Measurements from ENCODE around the gene EBF3.

- TF ChIP-seq CTCF (IDR thresholded peaks at IDR 0.05; ENCODE audit: borderline replicate concordance, extremely low read depth, low read length, poor library complexity, severe bottlenecking) (no peak), EZH2 (IDR thresholded peaks at IDR 0.05; ENCODE audit: borderline replicate concordance, low read depth, low read length, severe bottlenecking) (no peak)
Measured at GRCh38 chr10:129846991-129847391, 117.1 kb downstream of the EBF3 start.
